GM21576 (cell line): Measurements from ENCODE around the gene SPI1.

Source experiments
- ATAC-seq: cut with Tn5 transposase; IDR thresholded peaks from one replicate; pipeline ENCODE4 v1.9.1; 2021; ENCODE audit warnings: mild to moderate bottlenecking, moderate library complexity; ENCODE audit not compliant: unreplicated experiment

SPI1 gene

GRCh38 chr11:47360341-47360740, 18.0 kb downstream of the SPI1 start:
- ATAC-seq = no peak

- ATAC-seq = no peak
Measured at GRCh38 chr11:47359586-47359985, 18.8 kb downstream of the SPI1 start.

DNA sequence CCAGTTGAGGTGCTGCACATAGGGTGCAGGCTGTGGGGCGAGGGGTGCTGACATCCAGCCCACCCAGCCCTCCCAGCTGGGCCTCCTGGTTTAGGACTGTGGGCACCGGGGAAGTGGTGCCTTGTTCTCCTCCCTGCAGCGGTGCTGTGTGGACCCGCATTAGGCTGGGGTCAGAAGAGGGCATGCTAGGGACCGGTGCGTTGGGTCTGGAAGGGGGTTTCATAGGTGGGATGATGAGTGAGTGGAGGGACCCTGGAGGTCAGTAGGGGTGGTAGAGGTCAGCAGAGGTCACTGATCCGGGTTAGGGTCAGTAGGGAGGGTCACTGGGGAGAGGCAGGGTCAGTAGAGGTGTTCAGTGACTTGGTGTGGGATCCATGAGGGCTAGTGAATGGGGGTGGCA, 19.2 kb downstream of the SPI1 start:
- ATAC-seq = no peak

DNA sequence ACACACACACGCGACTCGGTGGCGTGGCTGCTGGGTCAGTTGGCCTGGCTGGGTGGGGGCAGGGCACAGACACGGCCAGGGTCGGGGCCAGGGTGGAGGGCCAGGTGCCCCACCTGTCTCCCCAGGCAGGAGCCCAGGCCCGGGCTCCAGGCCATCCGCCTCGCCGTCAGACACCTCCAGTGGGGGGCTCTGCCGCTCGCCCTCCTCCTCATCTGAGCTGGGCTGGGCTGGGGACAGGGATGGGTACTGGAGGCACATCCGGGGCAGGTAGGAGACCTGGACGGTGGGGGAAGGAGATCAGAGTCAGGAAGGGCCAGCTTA, 19.7 kb downstream of the SPI1 start:
- no peak for ATAC-seq

- ATAC-seq = no peak
Measured at GRCh38 chr11:47357985-47358730, 20.2 kb downstream of the SPI1 start.

- no peak for ATAC-seq
Measured at GRCh38 chr11:47356998-47357329, 21.4 kb downstream of the SPI1 start.

GRCh38 chr11:47356129-47356997, 22.0 kb downstream of the SPI1 start:
- no peak for ATAC-seq

GRCh38 chr11:47355283-47356128, 22.8 kb downstream of the SPI1 start:
- no peak for ATAC-seq

GRCh38 chr11:47354913-47355282, 23.4 kb downstream of the SPI1 start:
- ATAC-seq = no peak

- no peak for ATAC-seq
Measured at GRCh38 chr11:47353978-47354774, 24.2 kb downstream of the SPI1 start.

DNA sequence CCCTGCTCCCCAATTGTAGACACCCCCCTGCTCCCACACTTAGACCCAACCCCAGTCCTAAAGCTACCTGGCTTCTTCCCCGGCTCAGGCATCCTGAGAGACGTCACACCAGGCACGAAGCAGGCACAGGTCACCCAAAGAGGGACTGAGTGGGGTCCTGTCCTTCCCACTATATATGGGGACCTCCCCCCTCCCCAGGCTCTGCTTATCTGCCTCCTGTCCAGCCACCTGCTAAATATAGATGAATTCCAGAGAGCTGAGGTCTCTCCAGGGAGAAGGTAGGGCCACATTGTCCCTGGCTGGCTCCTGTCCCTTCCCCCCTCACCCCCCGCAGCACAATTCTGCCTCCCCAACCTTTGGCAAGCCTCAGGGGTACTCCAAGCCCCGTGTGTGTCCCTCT, 25.8 kb downstream of the SPI1 start, which contains the start of gene MYBPC3:
Gene MYBPC3 (minus strand): TSS at position 147 of the 400 bp plus-strand sequence. CDS start 55 bp downstream, at position 92.
- no peak for ATAC-seq

GRCh38 chr11:47351156-47352126, 26.9 kb downstream of the SPI1 start:
- ATAC-seq = no peak

- no peak for ATAC-seq
Measured at GRCh38 chr11:47350315-47350714, 28.0 kb downstream of the SPI1 start.

DNA sequence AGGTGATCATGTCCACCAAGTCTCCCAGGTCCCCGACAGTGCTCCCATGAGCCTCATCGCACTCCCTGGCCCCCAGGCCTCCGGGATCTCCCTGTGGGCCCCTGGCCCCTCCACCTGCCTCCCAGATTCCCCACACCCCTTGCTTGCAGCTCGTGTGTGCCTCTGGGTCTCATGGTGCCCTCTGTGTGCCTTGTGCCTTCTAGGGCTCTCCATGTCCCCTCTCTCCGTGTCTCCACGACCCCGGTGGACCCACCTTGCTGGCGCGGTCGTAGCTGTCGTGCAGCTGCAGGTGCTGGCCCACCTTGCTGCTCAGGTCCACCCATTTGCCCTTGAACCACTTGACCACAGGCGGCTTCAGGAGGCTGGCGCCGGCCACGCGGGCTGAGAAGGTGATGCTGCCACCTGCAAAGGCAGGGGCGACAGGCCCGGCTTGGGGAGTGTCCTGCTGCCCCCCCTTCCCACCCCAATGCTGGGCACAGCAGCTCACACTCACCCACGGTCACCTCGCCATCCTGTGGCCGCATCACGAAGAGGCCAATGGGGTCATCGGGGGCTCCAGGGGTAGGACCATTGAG, 28.7 kb downstream of the SPI1 start:
- no peak for ATAC-seq

DNA sequence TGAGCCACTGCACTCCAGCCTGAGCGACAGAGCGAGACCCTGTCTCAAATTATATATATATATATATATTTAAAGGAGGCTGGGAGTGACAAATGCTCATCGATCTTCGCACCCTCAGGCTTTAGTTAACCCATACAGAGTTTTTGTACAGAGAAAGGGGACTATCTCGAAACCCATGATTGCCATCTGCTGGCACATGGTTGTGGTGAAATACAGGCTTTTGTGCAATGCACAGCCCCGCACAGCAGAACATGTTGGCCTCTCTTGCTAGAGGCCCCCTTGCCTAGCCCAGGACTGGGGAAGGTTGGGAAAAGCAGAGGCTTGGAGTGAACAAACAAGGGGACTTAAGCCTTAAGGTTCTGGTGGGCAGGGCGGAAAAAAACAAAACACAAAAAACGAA, 29.5 kb downstream of the SPI1 start:
- no peak for ATAC-seq

DNA sequence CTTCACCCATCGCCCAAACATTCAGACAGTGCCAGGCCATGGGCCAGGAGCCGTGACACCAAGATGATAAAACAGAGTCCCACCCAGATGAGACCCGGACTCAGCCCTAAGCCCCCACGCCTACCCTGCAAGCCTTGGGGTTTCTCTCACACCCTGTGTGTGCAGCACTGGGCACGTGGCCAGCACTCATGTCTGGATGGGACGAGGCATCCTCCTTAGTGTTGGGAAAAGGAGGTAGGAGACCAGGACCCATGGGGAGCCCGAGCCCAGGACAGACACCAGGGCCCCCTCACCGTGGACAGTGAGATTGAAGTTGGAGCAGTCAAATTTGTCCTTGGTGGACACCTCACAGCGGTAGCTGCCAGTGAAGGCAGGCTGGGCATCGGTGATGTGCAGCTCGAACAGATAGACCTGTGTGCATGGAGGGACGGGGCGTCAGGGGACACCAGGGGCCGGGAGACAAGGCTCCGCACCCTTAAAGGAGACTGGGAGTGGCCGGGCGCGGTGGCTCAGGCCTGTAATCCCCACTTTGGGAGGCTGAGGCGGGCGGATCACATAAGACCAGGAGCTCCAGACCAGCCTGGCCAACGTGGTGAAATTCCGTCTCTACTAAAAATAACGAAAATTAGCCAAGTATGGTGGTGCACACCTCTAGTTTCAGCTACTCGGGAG, 30.1 kb downstream of the SPI1 start:
- no peak for ATAC-seq

- no peak for ATAC-seq
Measured at GRCh38 chr11:47347137-47347536, 31.2 kb downstream of the SPI1 start.

DNA sequence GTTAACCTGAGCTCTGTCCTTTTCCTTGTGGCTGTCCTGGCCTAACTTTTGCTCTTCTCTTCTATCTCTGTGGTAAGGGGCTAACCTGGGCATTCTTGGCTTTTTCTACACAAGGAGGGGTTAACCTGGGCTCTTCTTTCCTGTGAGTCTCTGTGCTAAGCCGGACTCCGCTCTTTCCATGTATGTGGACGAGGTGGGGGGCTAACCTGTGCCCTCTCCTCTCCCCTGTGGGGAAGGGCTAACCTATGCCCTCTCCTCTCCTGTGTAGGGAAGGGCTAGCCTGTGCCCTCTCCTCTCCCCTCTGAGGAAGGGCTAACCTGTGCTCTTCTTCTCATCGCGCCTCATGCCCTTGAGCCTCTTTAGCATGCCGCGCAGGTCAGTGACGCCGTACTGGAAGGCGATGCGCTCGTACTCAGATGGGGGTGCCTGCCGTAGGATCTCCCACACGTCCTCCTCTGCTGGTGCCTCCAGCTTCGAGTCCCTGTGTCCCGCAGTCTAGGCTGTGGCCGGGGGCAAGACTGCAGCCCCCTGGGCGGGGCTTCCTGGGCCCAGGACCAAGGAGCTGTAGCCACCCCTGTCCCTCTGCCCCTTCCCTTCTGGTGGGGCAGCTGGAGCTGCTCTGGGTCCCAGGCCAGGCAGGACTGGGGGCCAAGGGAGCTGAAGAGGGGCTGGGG, 32.3 kb downstream of the SPI1 start:
- no peak for ATAC-seq
